ENCODE results near the gene PLA2G4D. TPM values are rescaled to one million over a fixed set of nuclear protein-coding genes. Genes with fewer than 3 reads are reported as not detected.

The PLA2G4D gene, protein sequence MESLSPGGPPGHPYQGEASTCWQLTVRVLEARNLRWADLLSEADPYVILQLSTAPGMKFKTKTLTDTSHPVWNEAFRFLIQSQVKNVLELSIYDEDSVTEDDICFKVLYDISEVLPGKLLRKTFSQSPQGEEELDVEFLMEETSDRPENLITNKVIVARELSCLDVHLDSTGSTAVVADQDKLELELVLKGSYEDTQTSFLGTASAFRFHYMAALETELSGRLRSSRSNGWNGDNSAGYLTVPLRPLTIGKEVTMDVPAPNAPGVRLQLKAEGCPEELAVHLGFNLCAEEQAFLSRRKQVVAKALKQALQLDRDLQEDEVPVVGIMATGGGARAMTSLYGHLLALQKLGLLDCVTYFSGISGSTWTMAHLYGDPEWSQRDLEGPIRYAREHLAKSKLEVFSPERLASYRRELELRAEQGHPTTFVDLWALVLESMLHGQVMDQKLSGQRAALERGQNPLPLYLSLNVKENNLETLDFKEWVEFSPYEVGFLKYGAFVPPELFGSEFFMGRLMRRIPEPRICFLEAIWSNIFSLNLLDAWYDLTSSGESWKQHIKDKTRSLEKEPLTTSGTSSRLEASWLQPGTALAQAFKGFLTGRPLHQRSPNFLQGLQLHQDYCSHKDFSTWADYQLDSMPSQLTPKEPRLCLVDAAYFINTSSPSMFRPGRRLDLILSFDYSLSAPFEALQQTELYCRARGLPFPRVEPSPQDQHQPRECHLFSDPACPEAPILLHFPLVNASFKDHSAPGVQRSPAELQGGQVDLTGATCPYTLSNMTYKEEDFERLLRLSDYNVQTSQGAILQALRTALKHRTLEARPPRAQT
- total RNA-seq (ENCODE audit: low replicate concordance): not detected in 2 replicates

DNA sequence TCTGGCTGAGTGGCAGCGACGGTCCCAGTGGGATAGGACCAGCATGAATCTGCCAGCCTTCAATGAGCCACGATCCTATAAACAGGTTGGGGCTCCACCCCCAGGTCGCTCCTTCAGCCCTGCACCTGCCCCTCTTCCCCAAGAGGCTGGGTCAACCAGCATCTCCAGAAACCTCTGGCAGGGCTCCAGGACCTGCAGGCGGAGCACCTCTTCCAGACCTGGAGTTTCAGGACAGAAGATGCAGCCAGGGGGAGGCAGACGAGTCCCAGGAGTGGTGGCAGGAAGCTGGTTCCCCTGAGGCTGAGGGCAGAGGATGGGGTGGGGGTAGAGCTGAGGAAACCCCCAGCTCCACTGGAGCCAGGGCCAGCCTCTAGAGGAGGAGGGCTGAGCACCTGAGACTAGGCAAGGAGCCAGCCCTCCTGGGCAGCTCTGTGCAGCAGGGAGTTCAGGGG is at the start of gene PLA2G4D:
PLA2G4D (minus strand) TSS at position 51 of the 452 bp plus-strand sequence. CDS start 103 bp downstream, outside the sequence.
- TF ChIP-seq, protein P1, sequence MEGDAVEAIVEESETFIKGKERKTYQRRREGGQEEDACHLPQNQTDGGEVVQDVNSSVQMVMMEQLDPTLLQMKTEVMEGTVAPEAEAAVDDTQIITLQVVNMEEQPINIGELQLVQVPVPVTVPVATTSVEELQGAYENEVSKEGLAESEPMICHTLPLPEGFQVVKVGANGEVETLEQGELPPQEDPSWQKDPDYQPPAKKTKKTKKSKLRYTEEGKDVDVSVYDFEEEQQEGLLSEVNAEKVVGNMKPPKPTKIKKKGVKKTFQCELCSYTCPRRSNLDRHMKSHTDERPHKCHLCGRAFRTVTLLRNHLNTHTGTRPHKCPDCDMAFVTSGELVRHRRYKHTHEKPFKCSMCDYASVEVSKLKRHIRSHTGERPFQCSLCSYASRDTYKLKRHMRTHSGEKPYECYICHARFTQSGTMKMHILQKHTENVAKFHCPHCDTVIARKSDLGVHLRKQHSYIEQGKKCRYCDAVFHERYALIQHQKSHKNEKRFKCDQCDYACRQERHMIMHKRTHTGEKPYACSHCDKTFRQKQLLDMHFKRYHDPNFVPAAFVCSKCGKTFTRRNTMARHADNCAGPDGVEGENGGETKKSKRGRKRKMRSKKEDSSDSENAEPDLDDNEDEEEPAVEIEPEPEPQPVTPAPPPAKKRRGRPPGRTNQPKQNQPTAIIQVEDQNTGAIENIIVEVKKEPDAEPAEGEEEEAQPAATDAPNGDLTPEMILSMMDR (IDR thresholded peaks at IDR 0.05; ENCODE audit: insufficient read depth, low read length): no peak
- no peak within 1 kb of the TSS for H3K4me3 ChIP-seq (ENCODE audit: low read depth, low read length)
- no peak for DNase-seq (ENCODE audit: low read depth)

DNA sequence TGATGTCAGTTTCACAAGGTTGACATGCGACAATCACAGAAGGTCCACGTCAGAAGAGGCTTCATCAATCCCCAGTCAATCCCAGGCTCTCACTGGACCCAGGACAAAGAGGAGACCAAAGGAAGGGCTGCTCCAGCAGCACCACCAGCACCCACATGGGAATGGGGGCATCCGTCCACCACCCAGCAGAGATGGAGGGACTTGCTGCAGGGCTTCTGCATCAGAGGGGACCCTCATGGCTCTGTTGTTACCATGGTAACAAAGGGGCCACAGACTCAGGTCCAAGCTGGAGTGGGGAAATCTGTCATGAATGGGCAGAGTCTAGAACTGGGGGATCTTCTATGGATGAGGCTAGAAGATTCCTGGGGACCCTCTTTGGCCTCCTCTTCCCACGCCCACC is 49.0 kb upstream of the PLA2G4D start:
- TF ChIP-seq, protein P1 (IDR thresholded peaks at IDR 0.05; ENCODE audit: insufficient read depth, low read length): no peak

DNA sequence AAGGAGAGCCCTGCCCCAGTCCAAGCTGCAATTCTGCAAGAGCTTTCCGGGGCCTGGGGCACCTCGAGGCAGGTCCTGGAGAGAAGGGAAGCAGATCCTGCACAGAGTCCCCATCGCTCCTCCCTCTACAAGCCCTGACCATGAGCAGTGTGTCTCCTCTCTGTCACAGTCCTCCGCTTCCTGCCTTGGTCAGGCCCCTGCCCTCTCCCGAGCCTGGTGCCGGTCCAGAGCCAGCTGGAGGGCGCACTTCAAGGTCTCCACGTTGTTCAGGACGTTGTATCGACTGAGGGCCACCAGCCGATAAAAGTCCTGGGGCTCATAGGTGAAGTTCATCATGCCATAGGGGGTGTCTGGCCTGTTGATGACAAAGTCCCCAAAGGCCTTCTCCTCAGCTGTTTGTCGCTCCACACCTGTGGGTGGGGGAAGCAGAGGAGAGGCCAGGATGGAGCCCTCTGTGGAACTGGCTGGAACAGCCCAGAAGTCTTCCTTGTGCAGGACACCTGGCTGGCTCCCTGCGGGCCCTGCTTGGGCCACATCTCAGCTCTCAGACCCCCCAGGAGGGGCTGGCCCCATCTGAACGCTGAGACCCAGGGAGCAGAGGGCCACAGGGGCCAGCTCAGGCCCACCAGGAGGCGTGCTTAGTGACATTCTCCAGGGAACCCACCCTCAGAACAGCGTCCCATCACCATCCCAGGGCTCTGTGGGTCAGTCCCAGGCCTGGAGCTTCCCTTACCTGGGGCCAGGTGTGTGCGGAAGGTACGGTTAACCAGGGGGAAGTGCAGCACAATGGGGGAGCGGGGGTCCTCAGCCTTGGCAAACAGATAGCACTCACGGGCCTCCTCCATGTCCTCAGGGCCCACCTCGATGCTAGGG is 47.7 kb upstream of the PLA2G4D start:
- H3K4me3 ChIP-seq (ENCODE audit: low read depth, low read length): no peak overlapping the region
- no peak for DNase-seq (ENCODE audit: low read depth)
- TF ChIP-seq, protein P1 (IDR thresholded peaks at IDR 0.05; ENCODE audit: insufficient read depth, low read length): no peak

More for the DNA sequence above, 49.0 kb upstream of the PLA2G4D start:
- DNase-seq (ENCODE audit: low read depth): no peak
- no peak overlapping the region for H3K4me3 ChIP-seq (ENCODE audit: low read depth, low read length)

DNA sequence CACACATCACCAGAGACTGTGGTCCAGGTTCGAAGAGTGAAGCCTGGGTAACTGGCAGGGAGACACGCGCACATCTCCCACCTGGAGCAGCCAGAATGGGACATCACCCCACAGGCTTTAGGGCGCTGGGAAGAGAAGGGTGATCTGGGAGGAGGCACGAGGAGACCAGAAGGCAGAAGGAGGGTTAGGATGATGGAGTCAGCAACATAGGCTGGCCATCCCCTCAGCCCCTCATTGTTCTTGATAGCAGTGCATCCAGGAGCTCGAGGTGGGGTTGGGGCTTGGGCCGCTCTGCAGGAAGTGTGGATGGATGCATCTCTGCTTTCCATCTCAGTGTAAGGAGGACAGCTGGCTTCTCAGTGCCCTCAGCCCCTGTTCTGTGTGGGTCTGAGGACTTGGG is 46.9 kb upstream of the PLA2G4D start:
- no peak overlapping the region for H3K4me3 ChIP-seq (ENCODE audit: low read depth, low read length)
- no peak for DNase-seq (ENCODE audit: low read depth)
- TF ChIP-seq, protein P1 (IDR thresholded peaks at IDR 0.05; ENCODE audit: insufficient read depth, low read length): no peak

DNA sequence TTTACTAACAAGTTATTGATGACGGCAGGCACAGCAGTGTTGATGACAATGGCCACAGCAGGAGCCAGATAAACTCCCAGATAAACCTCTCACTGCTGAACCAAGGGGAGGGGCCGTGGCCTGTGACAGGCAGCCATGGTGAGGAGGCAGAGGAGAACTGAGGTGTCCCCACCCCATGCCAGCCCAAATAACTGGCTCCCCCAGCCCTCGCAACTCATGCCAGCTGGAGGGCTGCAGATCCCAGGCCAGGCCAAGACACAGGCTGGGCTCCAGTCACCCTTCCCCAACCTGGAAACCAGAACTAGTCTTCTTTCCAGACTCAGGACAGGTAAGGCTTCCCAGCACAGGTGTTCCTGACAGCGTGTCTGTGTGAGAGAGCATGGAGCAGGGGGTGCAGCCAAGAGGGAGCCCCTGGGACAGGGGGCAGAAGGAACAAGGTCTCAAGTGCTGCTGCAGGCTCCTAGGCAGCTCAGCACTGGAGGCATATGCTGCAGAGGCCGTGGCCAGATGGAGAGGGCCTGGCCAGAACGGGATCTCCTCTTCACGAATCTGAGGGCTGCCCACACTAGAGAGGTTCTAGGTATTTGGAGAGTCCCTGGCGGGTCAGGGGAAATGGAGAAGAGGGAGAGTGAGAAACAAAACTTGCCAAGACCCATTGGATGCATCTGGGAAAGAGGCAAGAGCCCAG is 46.2 kb upstream of the PLA2G4D start:
- DNase-seq (ENCODE audit: low read depth): no peak
- TF ChIP-seq, protein P1 (IDR thresholded peaks at IDR 0.05; ENCODE audit: insufficient read depth, low read length): no peak
- H3K4me3 ChIP-seq (ENCODE audit: low read depth, low read length): no peak overlapping the region
